Measurements from ENCODE around the gene COMMD2. TPM values are rescaled to one million over a fixed set of nuclear protein-coding genes. Genes with fewer than 3 reads are reported as not detected.

Gene COMMD2
- total RNA-seq, 1 experiment from 2014 or later: 52.1 TPM

DNA sequence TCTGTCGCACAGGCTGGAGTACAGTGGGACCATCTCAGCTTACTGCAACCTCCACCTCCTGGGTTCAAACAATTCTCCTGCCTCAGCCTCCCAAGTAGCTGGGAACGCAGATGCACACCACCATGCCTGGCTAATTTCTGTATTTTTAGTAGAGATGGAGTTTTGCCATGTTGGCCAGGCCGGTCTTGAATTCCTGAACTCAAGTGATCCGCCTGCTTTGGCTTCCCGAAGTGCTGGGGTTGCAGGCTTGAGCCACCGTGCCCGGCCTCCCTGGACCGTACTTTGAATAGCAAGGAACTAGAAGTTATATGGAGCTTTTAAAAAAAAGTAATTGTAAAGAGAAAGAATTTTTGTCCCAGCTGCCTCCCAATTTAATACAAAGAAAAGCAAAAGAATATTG is 48.4 kb upstream of the COMMD2 start (continued):
- TF ChIP-seq, protein P1, sequence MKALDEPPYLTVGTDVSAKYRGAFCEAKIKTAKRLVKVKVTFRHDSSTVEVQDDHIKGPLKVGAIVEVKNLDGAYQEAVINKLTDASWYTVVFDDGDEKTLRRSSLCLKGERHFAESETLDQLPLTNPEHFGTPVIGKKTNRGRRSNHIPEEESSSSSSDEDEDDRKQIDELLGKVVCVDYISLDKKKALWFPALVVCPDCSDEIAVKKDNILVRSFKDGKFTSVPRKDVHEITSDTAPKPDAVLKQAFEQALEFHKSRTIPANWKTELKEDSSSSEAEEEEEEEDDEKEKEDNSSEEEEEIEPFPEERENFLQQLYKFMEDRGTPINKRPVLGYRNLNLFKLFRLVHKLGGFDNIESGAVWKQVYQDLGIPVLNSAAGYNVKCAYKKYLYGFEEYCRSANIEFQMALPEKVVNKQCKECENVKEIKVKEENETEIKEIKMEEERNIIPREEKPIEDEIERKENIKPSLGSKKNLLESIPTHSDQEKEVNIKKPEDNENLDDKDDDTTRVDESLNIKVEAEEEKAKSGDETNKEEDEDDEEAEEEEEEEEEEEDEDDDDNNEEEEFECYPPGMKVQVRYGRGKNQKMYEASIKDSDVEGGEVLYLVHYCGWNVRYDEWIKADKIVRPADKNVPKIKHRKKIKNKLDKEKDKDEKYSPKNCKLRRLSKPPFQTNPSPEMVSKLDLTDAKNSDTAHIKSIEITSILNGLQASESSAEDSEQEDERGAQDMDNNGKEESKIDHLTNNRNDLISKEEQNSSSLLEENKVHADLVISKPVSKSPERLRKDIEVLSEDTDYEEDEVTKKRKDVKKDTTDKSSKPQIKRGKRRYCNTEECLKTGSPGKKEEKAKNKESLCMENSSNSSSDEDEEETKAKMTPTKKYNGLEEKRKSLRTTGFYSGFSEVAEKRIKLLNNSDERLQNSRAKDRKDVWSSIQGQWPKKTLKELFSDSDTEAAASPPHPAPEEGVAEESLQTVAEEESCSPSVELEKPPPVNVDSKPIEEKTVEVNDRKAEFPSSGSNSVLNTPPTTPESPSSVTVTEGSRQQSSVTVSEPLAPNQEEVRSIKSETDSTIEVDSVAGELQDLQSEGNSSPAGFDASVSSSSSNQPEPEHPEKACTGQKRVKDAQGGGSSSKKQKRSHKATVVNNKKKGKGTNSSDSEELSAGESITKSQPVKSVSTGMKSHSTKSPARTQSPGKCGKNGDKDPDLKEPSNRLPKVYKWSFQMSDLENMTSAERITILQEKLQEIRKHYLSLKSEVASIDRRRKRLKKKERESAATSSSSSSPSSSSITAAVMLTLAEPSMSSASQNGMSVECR (CRISPR knock-in tag; IDR thresholded peaks at IDR 0.05; ENCODE audit: borderline replicate concordance): no peak
- TF ChIP-seq NR1H2 (CRISPR knock-in tag; IDR thresholded peaks at IDR 0.05) (no peak), MYBL2 (CRISPR knock-in tag; IDR thresholded peaks at IDR 0.05) (no peak), TCF7 (CRISPR knock-in tag; IDR thresholded peaks at IDR 0.05; ENCODE audit: low read depth) (no peak), ZNF423 (CRISPR knock-in tag; IDR thresholded peaks at IDR 0.05) (no peak)
- TF ChIP-seq, protein P2, sequence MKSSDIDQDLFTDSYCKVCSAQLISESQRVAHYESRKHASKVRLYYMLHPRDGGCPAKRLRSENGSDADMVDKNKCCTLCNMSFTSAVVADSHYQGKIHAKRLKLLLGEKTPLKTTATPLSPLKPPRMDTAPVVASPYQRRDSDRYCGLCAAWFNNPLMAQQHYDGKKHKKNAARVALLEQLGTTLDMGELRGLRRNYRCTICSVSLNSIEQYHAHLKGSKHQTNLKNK (CRISPR knock-in tag; IDR thresholded peaks at IDR 0.05): no peak

DNA sequence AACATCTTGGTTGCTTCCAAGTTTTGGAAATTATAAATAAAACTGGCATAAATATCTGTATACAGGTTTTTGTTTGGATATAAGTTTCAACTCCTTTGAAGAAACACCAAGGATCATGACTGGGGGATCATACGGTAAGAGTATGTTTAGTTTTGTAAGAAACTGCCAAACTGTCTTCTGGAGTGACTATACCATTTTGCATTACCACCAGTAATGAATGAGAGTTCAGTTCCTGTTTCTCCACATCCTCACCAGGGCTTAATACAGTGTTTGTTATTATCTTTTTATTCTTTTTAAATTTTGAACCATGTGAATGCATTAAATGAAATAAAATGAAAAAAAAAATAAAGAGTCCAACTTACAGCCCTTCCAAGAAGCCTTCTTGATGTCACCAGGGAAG is 43.7 kb upstream of the COMMD2 start:
- H3K9me3 Mint-ChIP-seq: peaks cover 12% of the 10 kb centered on the region; the same call in 1 of the 2 replicates
- H3K27ac Mint-ChIP-seq: no peak overlapping the region
- TF ChIP-seq, protein P3, sequence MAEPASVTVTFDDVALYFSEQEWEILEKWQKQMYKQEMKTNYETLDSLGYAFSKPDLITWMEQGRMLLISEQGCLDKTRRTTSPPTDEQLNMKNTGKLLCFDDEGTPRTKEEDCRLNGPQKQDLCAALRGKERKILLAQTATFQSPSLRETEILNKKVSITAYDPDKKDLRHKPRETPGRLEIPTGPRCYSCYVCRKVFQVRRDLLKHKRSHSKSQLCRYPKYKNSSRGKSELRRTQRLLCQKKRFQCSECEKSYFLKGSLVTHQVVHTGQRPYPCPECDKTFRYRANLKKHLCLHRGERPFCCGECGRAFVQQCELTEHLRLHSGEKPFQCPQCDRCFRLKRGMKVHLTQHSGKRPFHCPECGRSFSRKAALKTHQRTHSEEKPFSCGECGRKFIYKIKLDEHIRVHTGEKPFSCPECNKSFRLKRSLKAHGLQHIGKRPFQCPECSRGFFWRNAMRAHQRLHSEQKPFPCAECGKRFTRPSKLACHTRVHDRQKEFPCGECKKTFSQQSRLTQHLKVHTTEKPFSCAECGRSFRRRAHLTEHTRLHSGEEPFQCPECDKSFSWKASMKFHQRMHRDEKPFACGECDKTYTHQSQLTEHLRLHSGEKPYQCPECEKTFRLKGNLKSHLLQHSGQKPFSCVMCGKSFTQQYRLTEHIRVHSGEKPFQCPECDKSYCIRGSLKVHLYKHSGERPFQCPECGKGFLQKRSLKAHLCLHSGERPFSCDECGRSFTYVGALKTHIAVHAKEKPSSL (CRISPR knock-in tag; conservative IDR thresholded peaks at IDR 0.05): no peak
- TF ChIP-seq SMAD4 (CRISPR knock-in tag; IDR thresholded peaks at IDR 0.05) (no peak), ZNF317 (CRISPR knock-in tag; IDR thresholded peaks at IDR 0.05; ENCODE audit: borderline replicate concordance, low read depth) (no peak)
- TF ChIP-seq, protein P4, sequence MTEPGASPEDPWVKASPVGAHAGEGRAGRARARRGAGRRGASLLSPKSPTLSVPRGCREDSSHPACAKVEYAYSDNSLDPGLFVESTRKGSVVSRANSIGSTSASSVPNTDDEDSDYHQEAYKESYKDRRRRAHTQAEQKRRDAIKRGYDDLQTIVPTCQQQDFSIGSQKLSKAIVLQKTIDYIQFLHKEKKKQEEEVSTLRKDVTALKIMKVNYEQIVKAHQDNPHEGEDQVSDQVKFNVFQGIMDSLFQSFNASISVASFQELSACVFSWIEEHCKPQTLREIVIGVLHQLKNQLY (CRISPR knock-in tag; IDR thresholded peaks at IDR 0.05): no peak
- TF ChIP-seq, protein P5, sequence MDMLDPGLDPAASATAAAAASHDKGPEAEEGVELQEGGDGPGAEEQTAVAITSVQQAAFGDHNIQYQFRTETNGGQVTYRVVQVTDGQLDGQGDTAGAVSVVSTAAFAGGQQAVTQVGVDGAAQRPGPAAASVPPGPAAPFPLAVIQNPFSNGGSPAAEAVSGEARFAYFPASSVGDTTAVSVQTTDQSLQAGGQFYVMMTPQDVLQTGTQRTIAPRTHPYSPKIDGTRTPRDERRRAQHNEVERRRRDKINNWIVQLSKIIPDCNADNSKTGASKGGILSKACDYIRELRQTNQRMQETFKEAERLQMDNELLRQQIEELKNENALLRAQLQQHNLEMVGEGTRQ (CRISPR knock-in tag; IDR thresholded peaks at IDR 0.05): no peak
- TF ChIP-seq, protein P6, sequence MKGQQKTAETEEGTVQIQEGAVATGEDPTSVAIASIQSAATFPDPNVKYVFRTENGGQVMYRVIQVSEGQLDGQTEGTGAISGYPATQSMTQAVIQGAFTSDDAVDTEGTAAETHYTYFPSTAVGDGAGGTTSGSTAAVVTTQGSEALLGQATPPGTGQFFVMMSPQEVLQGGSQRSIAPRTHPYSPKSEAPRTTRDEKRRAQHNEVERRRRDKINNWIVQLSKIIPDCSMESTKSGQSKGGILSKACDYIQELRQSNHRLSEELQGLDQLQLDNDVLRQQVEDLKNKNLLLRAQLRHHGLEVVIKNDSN (CRISPR knock-in tag; IDR thresholded peaks at IDR 0.05): no peak
- TF ChIP-seq, protein P7, sequence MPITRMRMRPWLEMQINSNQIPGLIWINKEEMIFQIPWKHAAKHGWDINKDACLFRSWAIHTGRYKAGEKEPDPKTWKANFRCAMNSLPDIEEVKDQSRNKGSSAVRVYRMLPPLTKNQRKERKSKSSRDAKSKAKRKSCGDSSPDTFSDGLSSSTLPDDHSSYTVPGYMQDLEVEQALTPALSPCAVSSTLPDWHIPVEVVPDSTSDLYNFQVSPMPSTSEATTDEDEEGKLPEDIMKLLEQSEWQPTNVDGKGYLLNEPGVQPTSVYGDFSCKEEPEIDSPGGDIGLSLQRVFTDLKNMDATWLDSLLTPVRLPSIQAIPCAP (CRISPR knock-in tag; IDR thresholded peaks at IDR 0.05): no peak
- POLR2A ChIA-PET: no interaction called here
- no peaks in the 10 kb centered on the region for H3K36me3 Mint-ChIP-seq
- no peaks in the 10 kb centered on the region for H3K4me1 Mint-ChIP-seq
- ATAC-seq: no peak
- H3K4me3 Mint-ChIP-seq: no peak overlapping the region
- CTCF ChIA-PET: interaction anchor here (0.8 to 2.4 kb wide), 2 partner anchors 12 to 25 kb away, joined by 4 to 14 read pairs; no protein-coding TSS in a partner anchor
- H3K27me3 Mint-ChIP-seq (ENCODE audit: low read depth): peaks cover 3% of the 10 kb centered on the region; the same call in 1 of the 2 replicates
- no peak for DNase-seq (ENCODE audit: low spot score)
